Activated CD8-positive, alpha-beta memory T cell treated with anti-CD3 and anti-CD28 coated beads for 24 hours (primary cell): ENCODE data around the gene DNAJC10.
"Not testable (repeated sequence)": the region's sequence is repeated elsewhere in the genome, so short reads cannot be mapped to it uniquely, and the experiment has no call there.

Experiments
- DNase-seq: peaks from one replicate; pipeline ENCODE4 v3.0.0-alpha.2; 2020

The DNAJC10 gene

DNA sequence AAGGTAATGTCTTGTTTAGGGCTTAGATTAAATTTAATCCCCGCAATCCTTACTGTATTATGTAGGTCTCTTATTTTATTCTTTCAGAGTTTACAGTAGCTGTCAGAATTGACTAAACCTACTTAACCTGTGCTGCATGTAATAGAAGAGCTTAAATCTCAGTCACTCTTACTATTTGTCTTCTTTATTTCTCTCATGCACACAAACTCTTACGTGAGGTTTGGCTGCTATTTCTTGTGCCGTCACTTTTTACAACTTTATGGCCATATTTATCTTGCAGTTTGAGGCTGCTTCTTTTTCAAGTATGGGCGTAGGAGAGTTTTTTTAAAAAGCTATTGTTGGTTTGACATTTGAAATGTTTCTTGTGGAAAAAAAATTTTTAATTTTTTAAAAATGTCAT is 12.0 kb downstream of the DNAJC10 start:
- no peak for DNase-seq

DNA sequence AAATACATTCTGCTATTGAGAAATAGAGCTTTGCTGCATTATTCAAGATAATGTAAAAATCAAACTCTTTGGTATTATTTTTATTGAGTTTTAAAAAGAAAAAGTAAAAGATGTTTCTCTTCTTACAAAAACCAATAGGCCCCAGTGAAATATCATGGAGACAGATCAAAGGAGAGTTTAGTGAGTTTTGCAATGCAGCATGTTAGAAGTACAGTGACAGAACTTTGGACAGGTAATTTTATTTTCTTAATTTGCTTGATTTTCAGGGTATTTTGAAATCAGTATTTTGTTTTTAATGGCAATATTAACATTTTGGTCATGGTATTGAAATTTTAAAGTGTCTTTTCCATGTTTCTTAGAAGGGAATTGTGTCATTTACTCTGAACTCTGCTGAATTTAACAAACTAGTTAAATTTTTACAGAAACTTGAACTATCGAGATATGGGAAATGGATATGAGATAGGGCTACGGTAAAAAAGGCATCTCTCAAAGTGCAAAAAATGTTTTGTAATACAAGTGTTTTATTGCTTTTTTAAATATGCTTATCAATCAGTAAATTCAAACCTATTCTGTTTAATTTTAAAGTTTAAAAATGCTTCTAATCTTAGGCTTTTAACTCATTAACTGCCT is 13.8 kb downstream of the DNAJC10 start:
- DNase-seq, result no peak

DNA sequence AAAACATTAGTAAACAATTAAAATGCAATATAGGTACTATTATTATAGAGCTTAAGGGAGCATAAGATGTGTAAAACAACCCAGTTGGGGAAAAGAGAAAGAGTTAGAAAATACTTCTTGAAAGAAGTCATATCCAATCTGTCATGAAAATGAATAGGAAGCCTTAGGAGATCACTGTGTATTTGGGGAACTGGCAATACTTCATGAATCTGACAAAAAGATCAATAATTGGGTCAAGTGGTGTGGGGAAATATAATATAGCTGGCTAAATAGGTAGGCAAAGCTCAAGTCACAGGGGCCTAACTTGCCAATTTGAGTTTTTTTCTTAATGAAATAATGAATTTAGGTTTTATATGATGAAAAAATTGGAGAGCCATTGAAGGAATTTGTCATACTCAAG is 14.4 kb downstream of the DNAJC10 start:
- no peak for DNase-seq

DNA sequence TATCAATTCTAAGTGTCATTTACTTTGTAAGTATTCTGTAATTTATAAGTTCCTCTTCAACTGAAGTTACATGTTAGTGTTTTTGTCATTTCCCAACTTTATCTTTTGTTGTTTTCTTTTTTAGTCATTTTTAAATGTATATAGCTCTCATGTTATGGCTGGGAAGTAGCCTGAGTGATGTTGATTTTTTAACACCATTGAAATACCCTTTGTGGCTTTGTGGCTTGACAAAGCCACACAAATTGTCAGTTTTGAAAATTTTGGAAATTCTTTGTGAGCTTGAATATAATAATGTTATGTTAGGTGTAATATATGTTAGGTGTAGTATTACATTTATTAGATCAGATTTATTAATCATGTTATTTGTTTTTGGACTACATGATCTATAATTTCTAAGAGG is 16.7 kb downstream of the DNAJC10 start:
- no peak for DNase-seq

DNA sequence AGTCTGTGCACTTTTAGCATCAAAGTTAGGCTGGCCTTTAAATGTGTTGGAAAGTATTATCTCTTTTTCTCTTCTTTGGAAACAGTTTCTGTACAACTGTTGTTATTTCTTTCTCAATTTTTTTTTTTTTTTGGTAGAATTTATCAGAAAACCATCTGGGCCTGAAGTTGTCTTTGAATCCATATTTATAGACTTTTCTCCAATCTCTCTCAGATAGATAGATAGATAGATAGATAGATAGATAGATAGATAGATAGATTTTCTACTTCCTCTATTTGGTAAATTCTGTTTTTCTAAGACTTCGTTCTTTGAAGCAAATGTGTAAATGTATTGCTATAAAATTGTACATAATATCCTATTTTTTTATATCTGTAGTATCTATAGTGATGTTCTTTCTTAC is 17.5 kb downstream of the DNAJC10 start:
- DNase-seq, result no peak

DNA sequence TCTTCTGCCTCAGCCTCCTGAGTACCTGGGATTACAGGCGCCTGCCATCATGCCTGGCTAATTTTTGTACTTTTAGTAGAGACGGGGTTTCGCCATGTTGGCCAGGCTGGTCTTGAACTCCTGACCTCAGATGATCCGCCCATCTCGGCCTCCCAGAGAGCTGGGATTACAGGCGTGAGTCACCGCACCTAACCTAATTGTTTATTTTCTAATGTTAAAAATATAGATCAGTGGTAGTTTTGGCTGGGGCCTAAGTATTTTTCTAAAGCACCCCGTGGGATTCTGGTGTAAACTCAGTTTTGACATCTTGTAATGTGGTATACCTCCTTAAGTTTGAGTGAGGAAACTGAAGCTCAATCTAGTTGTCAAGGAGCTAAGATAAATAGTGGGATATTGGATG is 20.8 kb downstream of the DNAJC10 start:
- DNase-seq, result not testable (repeated sequence)

DNA sequence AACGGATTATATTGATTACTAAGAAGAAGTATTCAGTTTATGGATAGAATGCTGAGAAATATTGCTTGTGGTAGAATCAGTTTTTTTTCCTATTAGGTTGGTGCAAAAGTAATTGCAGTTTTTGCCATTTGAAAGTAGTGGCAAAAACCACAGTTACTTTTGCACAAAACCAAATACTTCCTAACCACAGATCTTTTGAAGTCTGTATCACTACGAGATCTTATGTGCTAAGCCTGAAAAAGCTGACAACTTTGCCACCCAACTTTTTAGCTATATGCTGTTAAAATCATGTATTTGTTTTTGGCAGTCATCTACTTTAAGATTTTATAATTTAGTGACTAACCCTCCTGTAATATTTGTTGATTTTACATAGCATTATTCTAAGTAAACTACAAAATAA is 24.6 kb downstream of the DNAJC10 start:
- DNase-seq, result no peak

DNA sequence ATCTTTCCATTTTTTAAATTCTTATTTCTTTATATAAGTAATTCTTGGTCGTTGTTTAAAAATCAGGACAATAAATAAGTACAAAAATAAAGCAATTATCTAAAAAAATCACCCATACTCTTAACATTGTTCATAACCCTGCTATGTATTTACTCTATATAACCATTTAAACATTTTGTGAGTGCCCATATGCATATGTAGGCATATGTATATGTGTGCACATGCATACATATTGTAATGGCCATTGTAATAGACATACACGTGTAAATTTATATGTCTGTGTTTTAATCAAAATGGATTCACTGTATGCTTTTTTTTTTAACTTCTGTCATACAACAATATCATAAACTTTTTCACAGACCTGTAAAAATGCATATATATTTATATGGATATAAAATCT is 25.6 kb downstream of the DNAJC10 start:
- no peak for DNase-seq

DNA sequence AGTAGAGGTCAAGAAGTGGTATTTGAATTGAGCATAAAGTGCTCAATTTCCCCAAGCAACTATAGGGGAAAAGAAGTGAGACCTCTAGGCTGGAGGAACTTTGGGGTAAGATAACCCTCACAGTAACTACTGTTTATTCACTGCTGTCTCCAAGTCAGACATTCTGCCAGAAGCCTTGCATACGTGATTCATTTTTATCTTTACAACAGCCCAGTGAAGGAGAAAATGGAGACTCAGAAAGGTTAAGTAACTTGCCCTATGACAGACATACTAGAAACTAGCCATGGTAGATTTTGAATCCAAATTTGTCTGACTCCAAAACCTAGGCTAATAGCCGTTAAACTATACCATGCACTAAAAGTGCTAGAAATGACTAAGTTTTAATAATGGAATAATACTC is 28.4 kb downstream of the DNAJC10 start:
- no peak for DNase-seq

DNA sequence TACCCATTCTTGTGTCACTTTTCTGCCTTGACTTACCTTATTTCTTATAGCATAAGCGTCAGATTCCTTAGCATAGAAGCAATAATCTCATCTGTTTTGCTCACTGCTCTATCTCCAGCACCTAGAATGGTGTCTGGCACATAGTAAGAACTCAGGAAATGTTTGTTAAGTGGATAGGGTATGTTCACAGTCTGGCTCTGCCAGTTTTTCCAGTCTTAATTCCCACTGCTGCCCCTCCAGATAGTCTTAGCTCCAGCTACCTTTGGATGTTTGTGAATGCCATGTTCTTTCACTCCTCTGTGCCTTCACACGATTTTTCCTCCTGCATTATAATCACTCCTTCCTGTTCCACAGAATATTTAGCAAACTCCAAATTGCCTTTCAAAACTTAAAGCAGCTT is 29.0 kb downstream of the DNAJC10 start:
- no peak for DNase-seq

DNA sequence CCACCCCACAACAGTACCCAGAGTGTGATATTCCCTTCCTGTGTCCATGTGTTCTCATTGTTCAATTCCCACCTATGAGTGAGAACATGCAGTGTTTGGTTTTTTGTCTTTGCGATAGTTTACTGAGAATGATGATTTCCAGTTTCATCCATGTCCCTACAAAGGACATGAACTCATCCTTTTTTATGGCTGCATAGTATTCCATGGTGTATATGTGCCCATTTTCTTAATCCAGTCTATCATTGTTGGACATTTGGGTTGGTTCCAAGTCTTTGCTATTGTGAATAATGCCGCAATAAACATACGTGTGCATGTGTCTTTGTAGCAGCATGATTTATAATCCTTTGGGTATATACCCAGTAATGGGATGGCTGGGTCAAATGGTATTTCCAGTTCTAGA is 29.8 kb downstream of the DNAJC10 start:
- DNase-seq, result not testable (repeated sequence)

DNA sequence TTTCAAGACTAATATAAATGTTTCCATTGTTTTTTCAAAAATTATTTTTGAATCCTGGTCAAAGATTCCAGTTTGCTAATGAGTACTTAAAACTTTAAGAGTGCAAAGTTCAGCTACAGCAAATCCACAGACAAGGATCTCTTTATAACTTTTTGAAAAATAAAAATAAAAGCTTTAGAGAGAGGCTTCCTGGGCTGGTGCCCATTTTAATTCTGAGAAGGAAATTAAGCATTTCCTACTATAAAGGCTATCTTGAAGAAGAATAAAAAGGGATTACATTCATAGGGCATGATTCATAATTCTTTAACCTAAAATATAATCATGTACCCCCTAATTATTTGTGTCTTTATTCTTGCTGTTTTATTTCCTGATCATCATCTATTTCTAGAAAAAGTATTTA is 38.2 kb downstream of the DNAJC10 start:
- no peak for DNase-seq

DNA sequence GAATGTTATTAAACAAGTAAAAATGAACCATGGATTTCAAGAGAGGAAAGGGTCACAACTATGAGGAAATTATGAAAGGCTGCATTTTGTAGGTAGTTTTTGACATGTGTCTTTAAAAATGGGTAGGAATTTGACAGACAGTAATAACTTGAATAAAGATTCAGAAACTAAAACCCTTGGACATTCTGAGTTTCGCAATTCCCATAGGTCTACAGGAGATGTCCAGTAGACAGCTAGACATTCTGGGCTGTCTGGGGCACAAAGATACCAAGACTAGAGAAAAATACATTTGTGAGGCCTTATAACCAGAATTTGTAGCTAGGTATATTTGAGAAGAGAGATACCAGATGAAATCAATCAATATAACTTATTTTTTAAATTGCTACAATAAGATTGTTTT is 42.3 kb downstream of the DNAJC10 start:
- no peak for DNase-seq

DNA sequence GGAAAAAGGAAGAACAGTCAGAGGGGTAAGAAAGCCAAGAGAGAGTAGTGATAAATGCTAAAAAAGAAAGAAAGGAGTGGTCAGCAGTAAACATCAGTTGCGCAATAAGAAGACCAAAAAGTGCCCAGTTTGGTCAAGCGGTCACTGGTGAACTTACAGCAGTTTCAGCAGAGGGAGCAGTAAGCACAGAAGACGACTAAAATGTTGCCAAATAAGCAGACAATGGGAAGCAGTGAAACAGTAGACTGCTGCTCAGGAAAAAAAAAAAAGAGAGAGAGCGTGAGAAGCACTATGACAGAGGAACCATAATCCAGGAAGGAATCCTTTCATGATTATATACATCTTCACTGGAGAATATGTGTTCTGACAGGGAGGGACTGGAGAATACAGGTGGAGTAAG is 45.8 kb downstream of the DNAJC10 start:
- no peak for DNase-seq

DNA sequence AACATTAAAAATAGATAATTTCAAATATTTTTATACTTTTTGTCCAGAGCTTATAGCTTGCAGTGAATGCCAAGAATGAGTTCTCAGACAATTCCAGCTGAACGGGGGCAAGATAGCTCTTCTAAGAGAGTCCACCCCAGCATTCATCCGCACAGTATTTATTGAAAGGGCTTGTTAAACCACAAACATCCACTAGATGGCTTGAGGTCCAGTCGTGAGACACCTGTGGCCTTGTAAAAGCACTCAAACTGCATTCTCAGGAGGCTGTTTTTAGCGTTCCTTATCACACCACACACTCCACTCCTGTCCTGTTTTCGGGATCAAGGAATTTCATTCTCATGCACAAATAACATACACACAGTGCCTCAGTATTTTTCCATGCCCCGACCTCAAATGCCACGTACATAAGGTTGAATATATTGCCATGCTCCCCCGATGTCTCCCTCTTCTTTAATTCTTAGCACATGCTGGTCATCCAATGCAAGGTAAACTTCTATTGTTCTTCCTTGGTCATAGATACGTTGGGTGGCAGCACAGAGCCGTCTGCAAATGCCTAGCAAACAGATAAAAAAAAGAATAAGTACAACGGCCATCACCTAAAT is 47.4 kb downstream of the DNAJC10 start:
- DNase-seq, result no peak

DNA sequence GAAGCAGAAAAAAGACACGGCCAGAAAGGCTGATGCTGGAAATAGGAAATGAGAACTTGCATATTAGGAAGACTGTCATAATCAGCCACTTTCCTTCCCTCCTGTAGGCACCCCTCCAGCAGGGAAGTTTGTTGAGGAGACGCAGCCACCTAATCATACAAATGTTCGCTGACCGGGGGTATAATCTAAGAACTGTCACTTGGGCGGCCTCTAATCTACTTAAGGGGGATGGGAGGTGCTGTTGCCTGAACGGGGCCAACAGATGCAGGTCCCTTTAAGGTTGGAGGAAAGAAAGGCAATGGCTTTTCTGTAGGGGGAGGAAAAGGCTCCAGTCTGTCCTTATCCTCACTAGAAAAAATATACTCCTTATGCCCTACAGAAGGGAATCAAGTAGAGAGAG is 50.6 kb downstream of the DNAJC10 start:
- no peak for DNase-seq

DNA sequence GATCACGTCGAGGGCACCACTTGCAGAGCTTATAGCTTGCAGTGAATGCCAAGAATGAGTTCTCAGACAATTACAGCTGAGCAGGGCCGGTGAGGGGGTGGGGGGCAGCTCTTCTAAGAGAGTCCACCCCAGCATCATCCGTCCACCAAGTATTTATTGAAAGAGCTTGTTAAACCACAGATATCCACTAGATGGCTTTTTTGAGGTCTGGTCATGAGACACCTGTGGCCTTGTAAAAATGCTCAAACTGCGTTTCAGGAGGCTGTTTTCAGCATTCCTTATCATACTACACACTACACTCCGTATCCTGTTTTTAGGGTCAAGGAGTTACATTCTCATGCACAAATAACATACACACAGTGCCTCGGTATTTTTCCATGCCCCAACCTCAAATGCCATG is 51.5 kb downstream of the DNAJC10 start:
- no peak for DNase-seq

DNA sequence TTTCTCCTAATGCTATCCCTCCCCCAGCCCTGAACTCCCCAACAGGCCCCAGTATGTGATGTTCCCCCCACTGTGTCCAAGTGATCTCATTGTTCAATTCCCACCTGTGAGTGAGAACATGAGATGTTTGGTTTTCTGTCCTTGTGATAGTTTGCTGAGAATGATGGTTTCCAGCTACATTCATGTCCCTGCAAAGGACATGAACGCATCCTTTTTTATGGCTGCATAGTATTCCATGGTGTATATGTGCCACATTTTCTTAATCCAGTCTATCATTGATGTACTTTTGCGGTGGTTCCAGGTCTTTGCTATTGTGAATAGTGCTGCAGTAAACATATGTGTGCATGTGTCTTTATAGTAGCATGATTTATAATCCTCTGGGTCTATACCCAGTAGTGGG is 52.9 kb downstream of the DNAJC10 start:
- DNase-seq, result not testable (repeated sequence)

DNA sequence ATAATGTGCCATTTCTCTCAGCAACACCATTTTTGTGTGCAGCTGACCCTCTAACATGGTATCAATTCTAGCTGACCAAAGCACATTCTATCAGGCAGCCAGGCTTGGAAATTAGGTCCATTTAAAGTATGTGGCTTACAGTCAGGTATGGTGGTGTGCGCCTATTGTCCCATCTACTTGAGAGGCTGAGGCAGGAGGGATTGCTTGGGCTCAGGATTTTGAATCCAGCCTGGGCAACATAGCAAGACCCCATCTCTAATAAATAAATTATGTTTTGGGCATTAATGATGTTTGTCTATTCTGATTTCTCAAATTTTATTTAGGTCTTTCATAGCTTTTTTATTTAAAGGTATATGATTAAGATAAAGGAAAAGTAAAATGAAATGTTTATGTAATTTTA is 63.3 kb downstream of the DNAJC10 start:
- no peak for DNase-seq

DNA sequence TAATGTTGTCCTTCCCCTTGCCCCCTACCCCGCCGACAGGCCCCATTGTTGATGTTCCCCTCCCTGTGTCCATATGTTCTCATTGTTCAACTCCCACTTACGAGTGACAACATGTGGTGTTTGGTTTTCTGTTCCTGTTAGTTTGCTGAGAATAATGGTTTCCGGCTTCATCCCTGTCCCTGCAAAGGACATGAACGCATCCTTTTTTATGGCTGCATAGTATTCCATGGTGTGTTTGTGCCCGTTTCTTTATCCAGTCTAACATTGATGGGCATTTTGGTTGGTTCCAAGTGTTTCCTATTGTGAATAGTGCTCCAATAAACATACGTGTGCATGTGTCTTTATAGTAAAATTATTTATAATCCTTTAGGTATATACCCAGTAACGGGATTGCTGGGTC is 65.0 kb downstream of the DNAJC10 start:
- DNase-seq, result not testable (repeated sequence)

DNA sequence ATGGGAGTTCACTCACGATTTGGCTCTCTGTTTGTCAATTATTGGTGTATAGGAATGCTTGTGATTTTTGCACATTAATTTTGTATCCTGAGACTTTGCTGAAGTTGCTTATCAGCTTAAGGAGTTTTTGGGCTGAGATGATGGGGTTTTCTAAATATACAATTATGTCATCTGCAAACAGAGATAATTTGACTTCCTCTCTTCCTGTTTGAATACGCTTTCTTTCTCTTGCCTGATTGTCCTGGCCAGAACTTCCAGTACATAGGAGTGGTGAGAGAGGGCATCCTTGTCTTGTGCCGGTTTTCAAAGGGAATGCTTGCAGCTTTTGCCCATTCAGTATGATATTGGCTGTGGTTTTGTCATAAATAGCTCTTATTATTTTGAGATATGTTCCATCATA is 66.6 kb downstream of the DNAJC10 start:
- not testable (repeated sequence) for DNase-seq

DNA sequence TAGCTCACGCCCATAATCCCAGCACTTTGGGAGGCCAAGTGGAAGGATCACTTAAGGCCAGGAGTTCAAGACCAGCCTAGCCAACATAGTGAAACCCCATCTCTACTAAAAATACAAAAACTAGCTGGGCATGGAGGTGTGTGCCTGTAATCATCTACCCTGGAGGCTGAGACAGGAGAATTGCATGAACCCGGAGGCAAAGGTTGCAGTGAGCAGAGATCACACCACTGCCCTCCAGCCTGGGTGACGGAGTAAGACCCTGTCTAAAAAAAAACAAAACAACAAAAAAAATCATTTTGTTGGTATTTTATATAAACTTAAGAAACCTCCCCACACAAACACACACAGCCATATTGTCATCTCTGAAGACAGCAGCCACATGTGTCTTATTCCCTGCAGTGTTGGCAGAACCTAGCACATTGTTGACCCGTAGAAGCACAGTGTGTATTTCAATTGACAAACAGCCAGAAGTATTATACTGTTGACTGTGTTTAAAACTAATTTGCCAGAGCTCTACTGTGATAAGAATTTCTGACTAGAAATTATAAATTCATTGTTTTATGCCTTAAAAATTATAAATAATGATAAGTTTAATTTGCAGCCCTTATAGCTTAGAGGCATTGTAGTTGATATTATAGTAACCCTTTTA is 68.1 kb downstream of the DNAJC10 start:
- no peak for DNase-seq

DNA sequence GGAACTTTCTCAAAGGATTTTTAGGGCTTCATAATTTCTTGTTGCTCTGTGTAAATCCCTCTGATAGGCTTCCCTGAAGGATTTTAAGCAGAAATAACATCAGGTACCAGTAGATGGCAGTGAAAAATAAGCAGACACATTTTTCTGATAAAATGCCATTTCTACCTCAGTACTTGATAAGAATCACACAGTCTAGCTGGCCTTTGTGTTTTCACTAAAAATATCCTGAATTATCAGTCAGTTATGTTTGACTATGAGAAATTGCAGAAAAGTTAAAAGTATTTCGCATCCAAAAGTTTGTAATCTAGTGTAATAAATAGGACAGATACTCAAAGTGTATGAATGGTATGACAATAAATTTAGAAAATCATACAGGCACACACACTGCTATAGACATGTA is 68.7 kb downstream of the DNAJC10 start:
- no peak for DNase-seq

DNA sequence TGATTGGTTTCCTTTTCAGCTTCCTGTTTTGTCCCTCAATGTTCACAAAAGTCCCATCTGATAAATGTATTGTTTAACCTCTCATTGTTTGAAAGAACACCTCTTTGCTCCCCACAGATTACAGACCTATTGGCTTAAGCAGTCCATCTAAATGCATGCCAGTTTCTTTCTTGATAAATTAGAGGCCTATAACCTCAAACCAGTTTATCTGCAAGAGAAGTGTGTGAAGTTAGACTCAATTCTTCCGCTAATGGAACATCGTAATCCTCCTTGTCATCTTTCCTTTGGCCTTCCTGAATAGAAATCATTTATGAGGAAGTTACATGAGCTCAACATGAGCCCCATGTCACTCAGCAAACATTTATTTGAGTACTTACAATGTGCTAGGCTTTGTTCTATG is 76.4 kb downstream of the DNAJC10 start:
- no peak for DNase-seq

DNA sequence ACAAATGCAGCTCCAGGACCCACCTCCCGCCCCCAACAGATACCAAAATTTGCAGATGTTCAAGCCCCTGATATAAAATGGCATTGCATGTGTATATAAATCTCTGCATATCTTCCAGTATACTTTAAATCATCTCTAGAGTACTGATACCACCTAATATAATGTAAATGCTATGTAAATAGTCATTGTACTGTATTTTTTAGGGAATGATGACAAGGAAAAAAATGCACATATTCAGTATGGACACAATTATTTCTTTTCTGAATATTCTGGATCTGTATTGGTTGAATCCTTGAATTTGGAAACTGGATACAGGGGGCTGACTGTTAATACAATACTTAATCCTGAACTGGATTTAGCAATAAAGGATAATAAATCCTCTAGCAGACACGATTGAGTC is 82.7 kb downstream of the DNAJC10 start:
- no peak for DNase-seq
